Activated naive CD8-positive, alpha-beta T cell treated with anti-CD3 and anti-CD28 coated beads, Interleukin-2, amount 10 ng/mL, durations not matched to agents 7 days and 5 days (primary cell): ENCODE data around the gene SPCS1. TPM values are rescaled to one million over a fixed set of nuclear protein-coding genes. Genes with fewer than 3 reads are reported as not detected.

Experiments
- ATAC-seq: fragments of 150-1000 bp; cut with Tn5 transposase; one replicate; pipeline ENCODE4 v1.10.0; 2021; ENCODE audit warnings: low read depth, moderate library complexity
- POLR2A ChIA-PET: fragments of 350-600 bp; sonication (Branson Sonifier 250); formaldehyde crosslinking; loops from one replicate; lab custom pipeline; 2021; ENCODE audit warnings: antibody characterized with exemption; lab: Charles Lee
- DNase-seq: peaks from one replicate; pipeline ENCODE4 v3.0.0; 2021
- H3K27ac Mint-ChIP-seq: one replicate; pipeline ENCODE4 v1.8.0; 2022; ENCODE audit warnings: mild to moderate bottlenecking, mixed read lengths
- H3K27me3 Mint-ChIP-seq: one replicate; pipeline ENCODE4 v1.8.0; 2022; ENCODE audit warnings: mild to moderate bottlenecking, moderate library complexity, mixed read lengths
- H3K36me3 Mint-ChIP-seq: one replicate; pipeline ENCODE4 v1.8.0; 2021; ENCODE audit warnings: mild to moderate bottlenecking, mixed read lengths
- H3K4me1 Mint-ChIP-seq: one replicate; pipeline ENCODE4 v1.8.0; 2021; ENCODE audit warnings: mixed read lengths
- H3K4me3 Mint-ChIP-seq: one replicate; pipeline ENCODE4 v1.8.0; 2022; ENCODE audit warnings: mild to moderate bottlenecking, moderate library complexity, mixed read lengths
- H3K9me3 Mint-ChIP-seq: one replicate; pipeline ENCODE4 v1.8.0; 2021; ENCODE audit warnings: mixed read lengths
- total RNA-seq, 2 experiments: library from RNA; stranded (reverse); gene quantifications; one replicate each; pipeline ENCODE4 v1.2.3, GENCODE V29; 2021

SPCS1 gene
- total RNA-seq, 2 experiments from 2014 or later = 90.1 to 90.4 TPM

GRCh38 chr3:52684184-52684583, 21.7 kb upstream of the SPCS1 start:
- Mint-ChIP-seq H3K4me3 (peak overlapping the region; percentile 96), H3K4me1 (peaks cover 36% of the 10 kb centered on the region), H3K36me3 (peaks cover 16% of the 10 kb centered on the region), H3K9me3 (no peaks in the 10 kb centered on the region), H3K27ac (no peak overlapping the region), H3K27me3 (no peaks in the 10 kb centered on the region)
- DNase-seq (no peak), ATAC-seq (no peak)
- POLR2A ChIA-PET = interaction anchor here (5.7 kb wide), 1 partner anchor 21 kb away, joined by 38 read pairs; the partner anchor contains the start of genes GLT8D1 and SPCS1

- POLR2A ChIA-PET = interaction anchor here (1.4 to 5.7 kb wide), 2 partner anchors 20 to 360 kb away, joined by 3 to 38 read pairs; partner anchors contain the start of genes GLT8D1, SFMBT1 and SPCS1
- peak; percentile 81 for ATAC-seq
- Mint-ChIP-seq H3K27me3 (no peaks in the 10 kb centered on the region), H3K4me1 (peaks cover 37% of the 10 kb centered on the region), H3K36me3 (peaks cover 18% of the 10 kb centered on the region), H3K27ac (peak overlapping the region; percentile 94), H3K4me3 (peak overlapping the region; percentile 96), H3K9me3 (no peaks in the 10 kb centered on the region)
- DNase-seq = peak; percentile 86
These were observed 20.6 kb upstream of the SPCS1 start for GRCh38 chr3:52685285-52685708.

- Mint-ChIP-seq H3K36me3 (peaks cover 19% of the 10 kb centered on the region), H3K27ac (peak within 1 kb of the TSS; percentile 94), H3K9me3 (no peaks in the 10 kb centered on the region), H3K4me1 (peaks cover 41% of the 10 kb centered on the region), H3K27me3 (no peaks in the 10 kb centered on the region), H3K4me3 (peak within 1 kb of the TSS; percentile 99)
- DNase-seq (peak; percentile 94), ATAC-seq (peak; percentile 80)
- POLR2A ChIA-PET = interaction anchor here (1.4 to 5.7 kb wide), 5 partner anchors 10 to 360 kb away, joined by 3 to 38 read pairs (median 4); partner anchors contain the start of genes GLT8D1, SFMBT1 and SPCS1
These were observed 19.9 kb upstream of the SPCS1 start, which contains the start of the genes GNL3 and PBRM1 for GRCh38 chr3:52685709-52686691. Gene GNL3 (plus strand): TSS chr3:52686032. CDS start chr3:52686093, 61 bp downstream. Gene PBRM1 (minus strand): TSS chr3:52685913.

- DNase-seq = no peak
- POLR2A ChIA-PET = interaction anchor here (5.7 kb wide), 1 partner anchor 17 kb away, joined by 38 read pairs; the partner anchor contains the start of genes GLT8D1 and SPCS1
- no peak for ATAC-seq
- no peak overlapping the region for H3K4me3 Mint-ChIP-seq
- H3K4me1 Mint-ChIP-seq = peaks cover 37% of the 10 kb centered on the region
- H3K9me3 Mint-ChIP-seq = no peaks in the 10 kb centered on the region
- no peaks in the 10 kb centered on the region for H3K27me3 Mint-ChIP-seq
- no peak overlapping the region for H3K27ac Mint-ChIP-seq
- peaks cover 23% of the 10 kb centered on the region for H3K36me3 Mint-ChIP-seq
These were observed 17.6 kb upstream of the SPCS1 start for GRCh38 chr3:52688266-52688665.

GRCh38 chr3:52689151-52689550, 16.8 kb upstream of the SPCS1 start:
- POLR2A ChIA-PET = interaction anchor here (5.7 kb wide), 1 partner anchor 16 kb away, joined by 38 read pairs; the partner anchor contains the start of genes GLT8D1 and SPCS1
- Mint-ChIP-seq H3K36me3 (peaks cover 30% of the 10 kb centered on the region), H3K9me3 (no peaks in the 10 kb centered on the region), H3K4me3 (no peak overlapping the region), H3K4me1 (peaks cover 33% of the 10 kb centered on the region), H3K27ac (no peak overlapping the region), H3K27me3 (no peaks in the 10 kb centered on the region)
- DNase-seq (no peak), ATAC-seq (no peak)

GRCh38 chr3:52690560-52690959, 15.3 kb upstream of the SPCS1 start:
- POLR2A ChIA-PET = no interaction called here
- Mint-ChIP-seq H3K4me1 (peaks cover 25% of the 10 kb centered on the region), H3K27me3 (no peaks in the 10 kb centered on the region), H3K36me3 (peaks cover 38% of the 10 kb centered on the region), H3K27ac (no peak overlapping the region), H3K4me3 (no peak overlapping the region), H3K9me3 (no peaks in the 10 kb centered on the region)
- DNase-seq = no peak
- ATAC-seq = no peak

GRCh38 chr3:52693071-52693470, 12.8 kb upstream of the SPCS1 start:
- Mint-ChIP-seq H3K27ac (no peak overlapping the region), H3K9me3 (no peaks in the 10 kb centered on the region), H3K27me3 (no peaks in the 10 kb centered on the region), H3K36me3 (peaks cover 34% of the 10 kb centered on the region), H3K4me3 (no peak overlapping the region), H3K4me1 (peaks cover 20% of the 10 kb centered on the region)
- no peak for ATAC-seq
- POLR2A ChIA-PET = interaction anchor here (0.9 to 2.6 kb wide), 3 partner anchors 9 to 28 kb away, joined by 3 to 14 read pairs (median 3); partner anchors contain the start of genes GLT8D1 and SPCS1
- DNase-seq = no peak

- no peak overlapping the region for H3K4me3 Mint-ChIP-seq
- no peaks in the 10 kb centered on the region for H3K9me3 Mint-ChIP-seq
- H3K27ac Mint-ChIP-seq = no peak overlapping the region
- no peaks in the 10 kb centered on the region for H3K27me3 Mint-ChIP-seq
- H3K36me3 Mint-ChIP-seq = peaks cover 21% of the 10 kb centered on the region
- H3K4me1 Mint-ChIP-seq = peaks cover 10% of the 10 kb centered on the region
- POLR2A ChIA-PET = interaction anchor here (0.6 to 1.5 kb wide), 2 partner anchors 10 to 23 kb away, joined by 3 to 7 read pairs; partner anchors contain the start of genes GLT8D1 and SPCS1
- ATAC-seq (no peak), DNase-seq (no peak)
These were observed 11.2 kb upstream of the SPCS1 start for GRCh38 chr3:52694528-52695189.

GRCh38 chr3:52695798-52696671, 9.9 kb upstream of the SPCS1 start:
- peaks cover 6% of the 10 kb centered on the region for H3K4me1 Mint-ChIP-seq
- H3K4me3 Mint-ChIP-seq = no peak overlapping the region
- H3K36me3 Mint-ChIP-seq = peaks cover 20% of the 10 kb centered on the region
- DNase-seq (no peak), ATAC-seq (no peak)
- H3K27ac Mint-ChIP-seq = no peak overlapping the region
- H3K27me3 Mint-ChIP-seq = no peaks in the 10 kb centered on the region
- no peaks in the 10 kb centered on the region for H3K9me3 Mint-ChIP-seq
- POLR2A ChIA-PET = interaction anchor here (0.7 to 1.5 kb wide), 4 partner anchors 9 to 11 kb away, joined by 3 to 7 read pairs (median 4); partner anchors contain the start of genes GLT8D1 and SPCS1

- Mint-ChIP-seq H3K9me3 (no peaks in the 10 kb centered on the region), H3K27ac (no peak overlapping the region), H3K4me1 (peaks cover 4% of the 10 kb centered on the region), H3K27me3 (no peaks in the 10 kb centered on the region), H3K4me3 (no peak overlapping the region), H3K36me3 (peaks cover 21% of the 10 kb centered on the region)
- DNase-seq (no peak), ATAC-seq (no peak)
- POLR2A ChIA-PET = interaction anchor here (1.1 to 1.5 kb wide), 2 partner anchors 8 to 11 kb away, joined by 4 read pairs; partner anchors contain the start of genes GLT8D1, GNL3 and SPCS1
These were observed 8.9 kb upstream of the SPCS1 start for GRCh38 chr3:52696830-52697631.

- peaks cover 20% of the 10 kb centered on the region for H3K36me3 Mint-ChIP-seq
- no peak overlapping the region for H3K4me3 Mint-ChIP-seq
- DNase-seq = no peak
- H3K4me1 Mint-ChIP-seq = peaks cover 4% of the 10 kb centered on the region
- ATAC-seq = no peak
- no peaks in the 10 kb centered on the region for H3K27me3 Mint-ChIP-seq
- POLR2A ChIA-PET = interaction anchor here (1.1 to 1.5 kb wide), 2 partner anchors 8 to 11 kb away, joined by 4 read pairs; partner anchors contain the start of genes GLT8D1, GNL3 and SPCS1
- H3K9me3 Mint-ChIP-seq = no peaks in the 10 kb centered on the region
- H3K27ac Mint-ChIP-seq = no peak overlapping the region
These were observed 8.3 kb upstream of the SPCS1 start for GRCh38 chr3:52697632-52697965.
